Skeletal muscle tissue (tissue), 4 donors: ENCODE results near the gene BGN. TPM values are rescaled to one million over a fixed set of nuclear protein-coding genes. Genes with fewer than 3 reads are reported as not detected.

ENCODE experiments used
- H3K27ac ChIP-seq: one replicate; pipeline ENCODE4 v1.7.0; 2013; ENCODE audit warnings: mild to moderate bottlenecking, low read depth, low read length, inconsistent platforms
- H3K27me3 ChIP-seq, 3 donors: one replicate each; pipeline ENCODE4 v1.7.0; 2013; ENCODE audit warnings: low read length in 3 of 3; ENCODE audit not compliant: control insufficient read depth in 3 of 3, insufficient read depth in 3 of 3
- H3K36me3 ChIP-seq, 3 donors: one replicate each; pipeline ENCODE4 v1.7.0; 2013; ENCODE audit warnings: low read length in 3 of 3; ENCODE audit not compliant: control insufficient read depth in 3 of 3, insufficient read depth in 3 of 3
- H3K4me1 ChIP-seq, 3 donors: one replicate each; pipeline ENCODE4 v1.7.0; 2013; ENCODE audit warnings: low read length in 3 of 3, mild to moderate bottlenecking in 3 of 3; ENCODE audit not compliant: control insufficient read depth in 3 of 3, insufficient read depth in 3 of 3
- H3K4me3 ChIP-seq, 3 donors: one replicate each; pipeline ENCODE4 v1.7.0; 2013; ENCODE audit warnings: low read length in 3 of 3
- H3K9ac ChIP-seq, 3 donors: one replicate each; pipeline ENCODE4 v1.7.0; 2013; ENCODE audit warnings: low read length in 3 of 3, mild to moderate bottlenecking in 3 of 3, moderate library complexity in 2 of 3, low read depth in 1 of 3
- H3K9me3 ChIP-seq, 3 donors: one replicate each; pipeline ENCODE4 v1.7.0; 2013; ENCODE audit warnings: low read length in 3 of 3; ENCODE audit not compliant: control insufficient read depth in 3 of 3
- total RNA-seq: library from RNA; depleted of rRNA; stranded (reverse); fragments of >200 nt; gene quantifications from one replicate; pipeline ENCODE4 v1.2.3, GENCODE V29; 2014
- donor health status: Osteomylitis.

BGN gene
- total RNA-seq, 1 donor from 2014 or later: 24.5 TPM

DNA sequence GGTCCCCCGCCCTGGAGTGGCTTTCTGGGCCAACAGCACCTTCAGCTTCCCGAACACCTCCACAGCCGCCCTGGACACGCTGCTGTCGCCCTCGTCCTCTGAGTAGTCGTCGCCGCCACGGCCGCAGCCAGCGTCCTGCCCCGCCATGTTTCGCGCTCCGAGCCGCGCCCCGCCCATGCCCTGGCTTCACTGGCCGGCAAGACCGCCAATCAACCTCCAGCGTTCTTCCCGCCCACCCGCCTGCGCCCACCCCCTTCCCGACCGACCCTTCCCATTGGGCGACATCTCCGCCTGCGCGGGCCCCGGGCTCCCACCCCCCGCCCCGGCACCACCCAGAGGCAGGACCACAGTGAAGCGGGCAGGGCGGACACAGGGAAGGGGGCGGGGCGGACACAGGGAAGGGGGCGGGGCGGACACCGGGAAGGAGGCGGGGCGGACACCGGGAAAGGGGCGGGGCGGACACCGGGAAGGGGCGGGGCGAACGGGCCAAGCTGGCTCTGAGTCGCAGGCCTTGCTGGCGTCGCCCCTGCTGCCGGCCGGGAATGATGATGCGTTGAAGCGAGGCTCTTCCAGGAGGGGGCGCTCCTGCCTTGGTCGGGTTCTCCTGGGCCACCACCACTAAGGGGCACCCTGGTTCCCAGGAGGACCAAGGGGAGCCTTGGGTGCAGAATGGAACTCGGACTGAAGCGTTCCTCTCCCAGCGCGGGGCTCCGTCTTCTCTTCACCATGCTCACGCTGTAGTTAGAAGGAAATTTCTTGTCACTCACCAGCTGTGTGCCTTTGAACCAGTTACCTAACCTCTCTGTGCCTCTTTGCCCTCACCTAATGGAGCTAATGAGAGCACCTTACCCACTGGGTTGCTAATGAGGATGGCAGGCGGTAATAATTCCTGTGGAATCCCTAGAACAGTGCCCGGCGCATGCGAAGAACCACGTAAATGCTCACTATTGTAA lies 24.1 kb upstream of the BGN start, which contains the start of gene HAUS7:
TSS of gene HAUS7 (minus strand) at position 166 of the 953 bp plus-strand sequence. CDS start at position 147, 19 bp downstream.
- Histone ChIP-seq H3K4me1 (peaks cover 12 to 18% (median 15%) of the 10 kb centered on the region in 3 donors), H3K9ac (peak within 1 kb of the TSS; percentile 65 to 78 (median 73))

DNA sequence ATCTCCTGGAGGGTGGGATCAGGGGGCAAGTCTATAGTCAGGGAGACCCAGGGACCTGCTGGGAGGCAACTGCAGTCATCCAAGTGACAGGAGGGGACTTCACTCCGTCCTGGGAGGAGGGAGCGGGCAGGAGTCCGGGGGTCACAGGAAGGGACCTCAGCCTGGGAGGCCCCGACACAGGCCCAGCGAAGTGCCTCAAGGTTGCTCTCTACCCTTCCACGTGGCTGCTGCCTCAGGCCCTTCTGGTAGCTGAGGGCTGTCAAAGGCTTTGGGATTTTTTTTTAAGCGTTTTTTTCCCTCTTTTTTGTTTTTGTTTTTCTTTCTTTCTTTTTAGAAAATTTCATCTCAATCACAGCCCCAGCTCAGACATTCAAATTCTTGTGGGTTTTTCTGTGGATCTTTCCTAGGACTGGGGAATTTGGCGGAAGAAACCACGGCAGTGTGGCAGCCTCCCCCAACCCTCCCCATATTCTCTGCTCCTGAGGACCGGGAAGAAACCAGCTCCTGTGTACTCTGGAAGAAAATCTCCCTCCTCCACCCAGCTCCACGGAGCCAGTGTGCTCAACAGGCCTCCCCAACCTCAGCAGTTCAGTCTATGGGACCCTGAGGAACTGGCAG lies 23.0 kb upstream of the BGN start:
- Histone ChIP-seq H3K9me3 (no peaks in the 10 kb centered on the region), H3K27me3 (peaks cover 0 to 6% (median 0%) of the 10 kb centered on the region in 3 donors), H3K9ac (no peak overlapping the region), H3K4me3 (no peak overlapping the region), H3K36me3 (peaks cover 0 to 2% (median 0%) of the 10 kb centered on the region in 3 donors), H3K4me1 (peaks cover 17 to 26% (median 22%) of the 10 kb centered on the region in 3 donors), H3K27ac (peak overlapping the region; percentile 70)

More for the DNA sequence above, 24.1 kb upstream of the BGN start, which contains the start of gene HAUS7:
- H3K36me3 ChIP-seq: peaks cover 0 to 2% (median 0%) of the 10 kb centered on the region in 3 donors
- H3K9me3 ChIP-seq: no peaks in the 10 kb centered on the region
- H3K27me3 ChIP-seq: no peaks in the 10 kb centered on the region
- peak within 1 kb of the TSS; percentile 71 to 77 (median 74) for H3K4me3 ChIP-seq
- H3K27ac ChIP-seq: peak within 1 kb of the TSS; percentile 70

DNA sequence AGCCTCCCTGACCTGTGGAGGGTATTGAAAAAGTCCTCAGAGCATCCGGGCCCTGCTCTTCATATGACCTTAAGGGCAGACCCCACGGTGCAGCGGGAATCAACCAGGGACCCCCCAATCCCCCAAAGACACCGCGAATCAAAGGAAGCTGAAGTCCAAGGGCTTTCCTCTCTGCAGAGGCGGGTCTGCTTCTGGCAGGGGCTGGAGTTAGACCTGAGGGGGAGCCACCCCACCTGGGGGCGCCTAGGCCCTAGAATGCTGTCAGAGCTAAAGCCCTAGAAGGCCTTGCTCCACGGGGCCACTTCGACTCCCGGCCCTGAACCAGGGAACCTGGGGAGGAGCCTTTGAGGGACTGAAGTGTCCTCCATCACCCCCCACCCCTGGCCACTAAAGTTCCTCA lies 21.7 kb upstream of the BGN start:
- peaks cover 20 to 34% (median 27%) of the 10 kb centered on the region in 3 donors for H3K4me1 ChIP-seq
- H3K27ac ChIP-seq: peak overlapping the region; percentile 12
- no peaks in the 10 kb centered on the region for H3K9me3 ChIP-seq
- peaks cover 0 to 6% (median 0%) of the 10 kb centered on the region in 3 donors for H3K27me3 ChIP-seq
- no peak overlapping the region for H3K4me3 ChIP-seq
- H3K9ac ChIP-seq: no peak overlapping the region
- H3K36me3 ChIP-seq: no peaks in the 10 kb centered on the region

DNA sequence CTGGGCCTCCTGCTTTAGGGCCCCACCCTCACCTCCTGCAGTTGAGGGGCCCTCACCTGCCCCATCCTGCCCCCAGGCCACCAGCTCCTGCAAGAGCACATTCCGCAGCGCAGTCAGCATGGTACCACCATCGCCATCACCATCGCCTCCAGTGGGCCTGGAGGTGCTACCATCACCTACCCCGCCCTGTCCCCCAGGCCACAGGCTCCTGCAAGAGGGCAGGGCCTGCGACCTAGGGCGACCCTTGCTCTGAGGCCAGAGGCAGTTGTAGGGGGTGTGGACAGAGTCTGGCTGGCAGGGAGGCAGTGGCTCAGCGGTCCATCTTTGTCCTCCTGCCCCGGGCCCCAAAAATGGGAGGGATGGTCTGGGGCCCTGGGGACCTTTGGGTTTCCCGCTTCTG lies 20.5 kb upstream of the BGN start:
- Histone ChIP-seq H3K27ac (peak overlapping the region; percentile 25), H3K27me3 (peaks cover 0 to 6% (median 0%) of the 10 kb centered on the region in 3 donors), H3K9ac (no peak overlapping the region), H3K9me3 (no peaks in the 10 kb centered on the region), H3K36me3 (no peaks in the 10 kb centered on the region), H3K4me3 (no peak overlapping the region), H3K4me1 (peaks cover 20 to 30% (median 27%) of the 10 kb centered on the region in 3 donors)

DNA sequence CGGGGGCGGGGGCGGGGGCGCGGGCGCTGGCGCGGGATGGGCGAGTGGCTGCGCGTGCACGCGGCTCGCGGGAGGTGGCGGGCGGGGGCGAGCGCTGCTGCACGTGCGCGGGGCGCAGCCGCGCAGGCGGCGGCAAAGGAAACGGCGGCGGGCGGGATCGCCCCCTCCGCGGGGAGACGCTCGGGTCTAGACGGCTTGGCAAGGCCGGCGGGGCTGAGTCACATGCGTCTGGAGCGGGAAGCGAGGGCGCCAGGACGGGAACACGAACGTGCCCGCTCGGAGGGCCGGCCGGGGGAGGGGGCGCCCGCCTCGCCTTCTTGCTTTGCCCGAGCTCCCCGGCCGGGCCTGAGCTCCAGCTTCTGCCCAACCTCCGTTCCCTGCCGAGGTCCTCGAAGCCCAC lies 20.1 kb upstream of the BGN start:
- Histone ChIP-seq H3K9ac (no peak overlapping the region), H3K4me3 (no peak overlapping the region), H3K27ac (peak overlapping the region; percentile 58), H3K27me3 (peaks cover 0 to 6% (median 0%) of the 10 kb centered on the region in 3 donors), H3K36me3 (no peaks in the 10 kb centered on the region), H3K9me3 (no peaks in the 10 kb centered on the region), H3K4me1 (peaks cover 17 to 26% (median 23%) of the 10 kb centered on the region in 3 donors)

DNA sequence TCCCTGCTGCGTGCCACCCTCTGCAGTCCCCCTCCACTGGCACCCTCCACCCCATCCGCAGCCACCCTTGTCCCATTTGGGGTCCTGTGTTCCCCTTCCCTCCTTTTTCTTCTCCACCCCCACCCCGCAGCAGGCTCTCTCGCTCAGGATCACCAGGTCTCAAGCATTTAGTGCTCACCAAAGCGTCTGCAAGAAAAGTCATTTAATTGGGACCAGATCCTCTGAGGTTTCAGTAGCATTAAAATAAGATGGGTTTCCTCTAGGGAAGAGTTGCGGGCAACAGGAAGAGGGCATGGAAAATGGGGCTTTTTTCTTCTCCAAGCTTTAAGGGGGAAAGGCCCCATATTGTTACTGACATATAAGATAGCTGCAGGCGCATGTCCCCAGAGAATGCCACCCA lies 19.5 kb upstream of the BGN start:
- H3K36me3 ChIP-seq: no peaks in the 10 kb centered on the region
- H3K9me3 ChIP-seq: no peaks in the 10 kb centered on the region
- no peak overlapping the region for H3K9ac ChIP-seq
- H3K4me3 ChIP-seq: no peak overlapping the region
- peaks cover 0 to 6% (median 0%) of the 10 kb centered on the region in 3 donors for H3K27me3 ChIP-seq
- peak overlapping the region; percentile 58 for H3K27ac ChIP-seq
- H3K4me1 ChIP-seq: peaks cover 13 to 22% (median 21%) of the 10 kb centered on the region in 3 donors

DNA sequence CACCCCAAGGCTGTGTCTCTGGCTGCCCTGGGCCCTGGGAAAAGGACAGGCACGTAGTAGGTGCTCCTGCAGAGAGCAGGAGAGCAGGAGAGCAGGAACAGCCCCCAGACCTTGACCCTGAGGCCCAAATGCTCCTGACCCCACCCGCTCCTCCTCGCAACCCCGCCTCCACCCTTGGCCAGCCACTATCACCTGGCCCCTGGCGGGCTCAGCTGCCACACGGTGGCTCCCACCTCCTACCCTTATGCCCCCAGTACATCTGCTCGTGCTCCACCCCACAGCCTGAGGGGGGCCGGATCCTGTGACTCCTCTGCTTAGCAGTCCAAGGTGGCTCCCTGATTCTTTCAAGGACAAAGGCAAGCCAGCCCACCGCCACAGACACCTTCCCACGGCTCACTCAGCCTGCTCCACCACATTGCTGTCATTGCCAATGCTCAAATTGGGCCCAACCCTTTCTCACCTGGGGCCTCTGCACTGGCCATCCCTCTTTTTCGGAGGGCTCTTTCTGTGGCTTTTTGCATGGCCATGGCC lies 19.0 kb upstream of the BGN start:
- H3K36me3 ChIP-seq: no peaks in the 10 kb centered on the region
- peaks cover 0 to 6% (median 0%) of the 10 kb centered on the region in 3 donors for H3K27me3 ChIP-seq
- peak overlapping the region; percentile 48 for H3K27ac ChIP-seq
- no peaks in the 10 kb centered on the region for H3K9me3 ChIP-seq
- H3K9ac ChIP-seq: no peak overlapping the region
- no peak overlapping the region for H3K4me3 ChIP-seq
- H3K4me1 ChIP-seq: peaks cover 12 to 22% (median 21%) of the 10 kb centered on the region in 3 donors

DNA sequence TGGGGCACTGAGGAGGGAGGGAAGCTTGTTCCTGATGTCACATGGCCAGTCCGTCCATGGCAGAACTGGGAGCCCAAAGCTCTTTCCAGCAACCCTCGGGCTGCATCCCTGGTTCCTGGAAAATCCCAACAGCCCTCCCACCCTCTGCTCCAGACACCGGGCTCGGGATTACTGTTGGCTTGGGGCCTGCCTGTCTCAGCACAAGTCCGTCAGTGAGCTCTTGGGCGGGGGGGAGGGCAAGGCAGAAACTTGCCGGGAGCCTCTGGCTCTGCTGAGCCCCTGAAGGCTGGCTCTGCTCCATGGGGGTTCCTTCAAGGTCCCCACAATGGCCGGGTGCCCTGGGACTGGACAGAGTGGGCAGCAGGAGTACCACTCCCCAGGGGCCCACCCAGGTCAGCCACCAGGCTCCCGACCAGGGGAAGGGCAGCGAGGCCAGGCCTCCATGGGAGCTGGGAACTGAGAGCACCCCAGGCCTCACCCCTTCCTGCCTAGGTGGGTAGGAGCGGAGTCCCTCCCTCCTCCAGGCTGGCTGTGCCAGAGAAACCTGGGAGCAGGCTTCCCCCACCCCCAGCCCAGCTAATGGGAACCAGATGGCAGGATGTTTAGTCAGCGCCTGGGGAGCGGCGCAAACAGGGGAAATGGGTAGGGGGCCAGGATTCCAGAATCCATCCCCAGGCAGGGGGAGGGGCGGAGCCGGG lies 18.0 kb upstream of the BGN start:
- Histone ChIP-seq H3K36me3 (no peaks in the 10 kb centered on the region), H3K4me3 (no peak overlapping the region), H3K27ac (peak overlapping the region; percentile 72), H3K9me3 (no peaks in the 10 kb centered on the region), H3K4me1 (peaks cover 8 to 19% (median 18%) of the 10 kb centered on the region in 3 donors), H3K27me3 (peaks cover 0 to 6% (median 0%) of the 10 kb centered on the region in 3 donors), H3K9ac (no peak overlapping the region)

DNA sequence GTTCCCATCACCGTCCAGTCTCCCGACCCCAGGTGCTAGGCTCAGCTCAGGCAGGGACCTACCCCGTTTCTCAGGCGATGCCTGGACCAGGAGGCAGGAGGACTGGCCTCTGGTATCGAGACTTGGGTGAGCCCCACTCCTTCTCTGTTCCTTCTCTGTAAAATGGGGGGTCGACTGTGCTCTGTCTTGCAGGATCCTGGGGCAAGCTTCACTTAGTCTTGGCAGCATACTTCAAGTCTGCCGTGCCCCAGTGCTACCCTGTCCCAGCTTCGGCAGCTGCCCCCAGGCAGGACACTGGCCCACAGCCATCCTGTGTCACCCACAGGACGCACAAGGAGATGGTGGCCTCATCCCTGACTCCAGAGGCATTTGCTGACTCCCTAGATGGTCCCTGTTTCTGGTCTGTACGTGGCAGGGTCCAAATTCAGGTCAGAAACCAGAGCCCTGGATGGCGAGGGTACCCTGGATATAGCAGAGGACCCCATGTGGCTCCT lies 17.4 kb upstream of the BGN start:
- no peak overlapping the region for H3K9ac ChIP-seq

More for the DNA sequence above, 17.4 kb upstream of the BGN start:
- H3K4me3 ChIP-seq: no peak overlapping the region
- peaks cover 8 to 19% (median 18%) of the 10 kb centered on the region in 3 donors for H3K4me1 ChIP-seq
- peak overlapping the region; percentile 72 for H3K27ac ChIP-seq
- no peaks in the 10 kb centered on the region for H3K36me3 ChIP-seq
- H3K27me3 ChIP-seq: peaks cover 0 to 6% (median 0%) of the 10 kb centered on the region in 3 donors
- no peaks in the 10 kb centered on the region for H3K9me3 ChIP-seq
